Suppressor macrophage treated with lipopolysaccharide for 4 hours (primary cell): ENCODE results near the gene EDIL3.
"Not testable (repeated sequence)": the region's sequence is repeated elsewhere in the genome, so short reads cannot be mapped to it uniquely, and the experiment has no call there.

Experiments used
- DNase-seq: peaks from one replicate; pipeline ENCODE4 v3.0.0-alpha.2; 2020

Gene EDIL3

GRCh38 chr5:84036842-84037241 is 347.8 kb downstream of the EDIL3 start:
- DNase-seq = no peak

- DNase-seq = no peak
Observed at GRCh38 chr5:84032324-84032723, 352.4 kb downstream of the EDIL3 start.

GRCh38 chr5:84028093-84028492 is 356.6 kb downstream of the EDIL3 start:
- no peak for DNase-seq

- DNase-seq = not testable (repeated sequence)
Observed at GRCh38 chr5:84018521-84018920, 366.2 kb downstream of the EDIL3 start.

- DNase-seq = no peak
Observed at GRCh38 chr5:84017523-84018172, 367.0 kb downstream of the EDIL3 start.

- DNase-seq = no peak
Observed at GRCh38 chr5:84016085-84016484, 368.6 kb downstream of the EDIL3 start.

- DNase-seq = no peak
Observed at GRCh38 chr5:84014966-84015365, 369.7 kb downstream of the EDIL3 start.

- DNase-seq = no peak
Observed at GRCh38 chr5:83993803-83994202, 390.9 kb downstream of the EDIL3 start.

GRCh38 chr5:83991566-83992224 is 393.0 kb downstream of the EDIL3 start:
- DNase-seq = no peak

- no peak for DNase-seq
Observed at GRCh38 chr5:83988293-83988685, 396.4 kb downstream of the EDIL3 start.

GRCh38 chr5:83987513-83988292 is 397.0 kb downstream of the EDIL3 start:
- DNase-seq = no peak

GRCh38 chr5:83983852-83984251 is 400.8 kb downstream of the EDIL3 start:
- no peak for DNase-seq

- DNase-seq = no peak
Observed at GRCh38 chr5:83973925-83974815, 410.5 kb downstream of the EDIL3 start.

GRCh38 chr5:83972909-83973308 is 411.8 kb downstream of the EDIL3 start:
- no peak for DNase-seq

GRCh38 chr5:83972236-83972635 is 412.4 kb downstream of the EDIL3 start:
- DNase-seq = no peak

- DNase-seq = no peak
Observed at GRCh38 chr5:83967417-83967816, 417.3 kb downstream of the EDIL3 start.

GRCh38 chr5:83965441-83965840 is 419.2 kb downstream of the EDIL3 start:
- DNase-seq = peak; percentile 1

- DNase-seq = no peak
Observed at GRCh38 chr5:83964271-83964670, 420.4 kb downstream of the EDIL3 start.

GRCh38 chr5:83957188-83957587 is 427.5 kb downstream of the EDIL3 start:
- no peak for DNase-seq

GRCh38 chr5:83956386-83956785 is 428.3 kb downstream of the EDIL3 start:
- DNase-seq = no peak

GRCh38 chr5:83955916-83956315 is 428.8 kb downstream of the EDIL3 start:
- no peak for DNase-seq

- DNase-seq = no peak
Observed at GRCh38 chr5:83947763-83948162, 436.9 kb downstream of the EDIL3 start.

- no peak for DNase-seq
Observed at GRCh38 chr5:83946516-83946915, 438.2 kb downstream of the EDIL3 start.
